ENCODE data around the gene MUC2.

The MUC2 gene

DNA sequence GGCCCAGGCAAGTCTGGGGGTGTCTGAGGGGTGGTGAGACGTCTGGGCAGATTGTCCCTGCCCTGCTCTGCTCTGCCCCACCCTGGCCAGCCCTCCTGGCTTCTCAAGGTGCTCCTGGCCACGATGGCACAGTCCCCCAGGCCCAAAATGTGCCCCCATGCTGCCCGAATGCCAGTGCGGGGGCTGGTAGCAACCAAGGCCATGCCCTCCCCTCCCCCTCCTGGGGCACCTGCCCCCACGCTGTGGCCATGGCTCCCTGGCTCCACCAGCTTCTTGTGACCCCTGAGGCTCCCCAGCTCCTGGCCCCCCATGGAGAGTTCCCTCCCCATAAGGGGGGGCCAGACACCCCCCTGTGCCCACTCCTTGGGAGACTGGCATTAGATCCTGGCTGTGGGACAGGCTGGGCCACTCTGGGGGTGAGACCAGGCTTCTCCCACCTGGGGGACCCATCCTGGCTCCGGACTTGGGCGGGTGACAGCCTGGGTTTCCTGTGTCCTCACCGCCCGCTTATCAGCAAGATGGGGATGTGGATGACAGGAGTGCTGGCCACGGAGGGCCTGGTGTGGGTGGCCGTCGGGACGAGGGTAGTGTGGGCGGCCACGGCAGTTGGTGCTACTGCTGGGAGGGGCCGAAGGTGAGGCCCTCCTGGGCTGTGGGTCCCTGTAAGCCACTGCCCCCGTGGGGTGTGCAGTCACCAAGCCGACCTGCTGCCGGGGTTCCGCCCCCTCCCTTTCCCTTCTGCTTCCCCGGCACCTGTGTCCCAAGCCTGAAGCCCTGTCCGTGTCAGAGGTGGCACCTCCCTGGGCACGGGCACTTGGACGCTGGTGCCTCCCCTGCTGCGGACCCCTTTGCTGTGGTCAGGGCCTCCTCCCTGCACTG, 22.3 kb upstream of the MUC2 start:
- DNase-seq: no peak

DNA sequence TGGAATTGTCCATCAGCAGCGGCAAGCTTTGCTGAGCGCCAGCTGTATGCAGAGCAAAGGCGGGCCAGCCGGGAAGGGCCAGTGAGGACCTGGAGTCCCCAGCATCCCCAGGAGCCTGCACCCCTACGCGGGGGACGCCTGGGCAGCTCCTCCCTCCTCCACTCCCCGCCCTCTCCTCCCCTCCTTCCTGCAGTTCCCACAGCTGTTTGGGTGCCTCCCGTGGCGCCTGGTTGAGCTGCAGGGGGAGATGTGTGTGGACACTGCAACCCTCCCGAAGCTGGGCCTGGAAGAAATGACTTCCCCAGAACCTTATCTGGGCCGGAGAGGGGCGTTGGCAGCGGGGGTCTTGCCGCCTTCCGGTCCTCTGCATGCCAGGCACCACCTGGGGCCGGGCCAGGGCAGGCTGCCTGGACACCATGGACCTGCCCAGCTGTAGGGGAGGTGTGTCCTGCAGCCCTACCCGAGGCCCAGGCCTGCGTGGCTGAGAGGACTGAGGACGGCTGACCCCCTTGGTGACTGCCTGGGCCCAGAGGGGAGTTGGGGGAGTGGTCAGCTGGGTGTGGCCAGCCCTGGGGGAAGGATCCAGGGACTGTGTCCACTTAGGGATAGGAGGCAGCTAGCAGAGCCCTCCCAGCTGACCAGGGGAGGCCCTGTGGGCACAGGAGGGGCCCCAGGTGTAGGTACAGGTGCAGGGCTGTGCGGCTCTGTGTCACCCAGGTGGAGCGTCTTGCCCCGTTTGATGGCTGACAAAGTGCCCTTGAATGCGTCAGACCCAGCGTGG, 21.4 kb upstream of the MUC2 start:
- no peak for DNase-seq

DNA sequence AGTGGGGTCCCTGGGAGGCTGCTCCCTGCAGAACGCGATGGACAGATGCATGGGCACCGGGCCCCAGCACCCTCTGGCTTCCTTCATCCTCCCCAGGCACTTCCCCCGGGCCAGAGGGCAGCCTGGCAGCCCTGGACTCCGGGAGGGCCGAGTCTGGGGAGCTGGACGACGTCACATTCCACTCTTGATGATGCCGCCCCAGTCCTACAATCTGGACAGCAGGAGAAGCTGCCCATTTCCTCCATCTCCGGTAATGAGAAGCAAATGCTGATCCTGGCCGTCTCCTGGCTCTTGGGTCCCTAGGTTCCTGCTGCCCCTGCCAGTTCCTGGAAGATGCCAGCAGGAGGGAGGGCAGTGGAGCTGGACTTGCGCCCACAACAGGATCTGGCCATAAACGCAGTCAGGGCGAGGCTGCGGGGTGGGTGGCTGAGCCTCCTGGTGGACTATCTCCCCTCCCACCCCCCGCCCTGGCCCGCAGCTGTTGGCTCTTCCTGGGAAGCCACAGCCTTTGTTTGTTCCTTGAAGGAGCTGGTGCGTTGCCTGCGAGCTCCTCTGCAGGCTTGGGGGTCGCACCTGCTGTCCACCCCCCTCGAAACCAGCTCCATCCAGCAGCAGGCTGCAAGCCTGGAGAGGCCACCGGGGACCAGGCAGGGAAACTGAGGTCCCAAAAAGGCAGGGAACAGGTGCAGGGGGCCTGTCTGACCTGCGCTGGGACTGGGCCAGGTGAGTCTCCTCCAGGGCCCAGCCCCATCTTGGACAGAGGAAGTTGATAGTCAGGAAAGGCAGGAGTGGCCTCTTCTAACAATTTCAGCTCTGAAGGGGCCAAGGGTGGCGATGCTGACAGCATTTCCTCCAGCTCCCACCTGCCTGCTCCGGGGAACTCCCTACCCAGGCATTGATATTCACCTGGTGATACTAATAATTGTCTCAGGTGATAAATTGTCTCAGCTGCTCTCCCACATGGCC, 20.2 kb upstream of the MUC2 start:
- no peak for DNase-seq

DNA sequence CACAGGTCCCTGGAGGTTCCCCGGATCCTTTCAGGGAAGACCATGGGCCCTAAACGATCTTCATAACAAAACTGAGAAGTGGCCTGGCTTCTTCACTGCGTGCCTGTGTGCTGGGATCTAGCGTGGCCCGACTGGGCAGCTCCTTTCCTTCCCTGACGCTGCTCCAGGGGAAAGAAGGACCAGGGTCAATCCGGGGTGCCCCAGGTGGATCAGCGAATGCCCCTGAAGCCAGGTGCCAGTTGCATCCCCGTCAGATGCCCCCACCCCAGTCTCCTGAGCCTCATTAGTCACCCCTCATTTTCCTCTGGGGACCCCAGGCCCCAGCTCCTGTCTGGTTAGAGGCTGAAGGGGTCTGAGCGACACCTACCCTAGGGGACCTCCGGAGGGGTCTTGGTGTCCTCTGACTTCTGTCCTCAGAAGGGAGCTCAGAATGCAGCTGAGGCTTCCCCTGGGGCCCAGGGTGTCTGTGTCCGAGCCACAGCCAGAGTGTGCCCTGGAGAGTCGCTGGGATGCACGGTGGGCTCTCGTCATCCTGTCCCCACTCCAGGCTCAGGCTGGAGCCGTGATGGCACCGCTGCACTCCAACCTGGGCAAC, 19.5 kb upstream of the MUC2 start:
- DNase-seq: no peak

DNA sequence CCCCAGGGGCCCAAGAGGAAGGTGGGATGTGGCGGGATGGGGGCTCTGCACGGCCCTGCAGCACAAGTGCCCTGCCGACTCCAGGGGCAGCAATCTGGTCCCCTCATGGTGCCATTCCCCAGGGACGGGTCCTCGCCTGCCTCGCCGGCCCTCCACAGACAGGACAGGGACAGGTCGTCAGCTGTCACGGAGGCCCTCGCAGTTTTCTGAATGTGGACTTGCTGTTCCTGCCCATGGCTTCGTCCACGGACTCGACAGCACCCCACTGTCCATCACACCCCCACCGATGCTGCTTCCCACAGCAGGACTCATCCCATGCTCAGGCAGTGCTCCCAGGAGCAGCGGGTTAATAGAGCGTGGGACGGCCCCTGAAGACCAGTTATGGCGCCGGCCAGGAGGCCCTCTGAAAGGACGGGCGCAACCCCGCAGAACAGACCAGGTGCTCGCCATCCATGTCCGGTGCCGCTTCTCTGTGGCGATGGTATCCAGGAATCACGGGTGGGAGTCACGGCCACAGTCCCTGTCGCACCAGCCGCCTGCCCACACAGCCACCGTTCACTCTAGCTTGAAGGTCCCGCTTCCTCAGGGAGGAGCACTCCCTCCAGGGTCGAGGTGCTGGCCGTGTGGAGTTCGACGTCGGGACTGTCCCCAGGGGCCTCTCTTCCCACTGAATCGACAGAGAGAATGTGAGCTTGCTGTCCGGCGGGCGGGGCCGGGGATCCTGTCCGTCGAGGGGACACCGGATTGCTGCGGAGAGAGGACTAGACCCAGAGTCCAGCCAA, 18.5 kb upstream of the MUC2 start:
- no peak for DNase-seq

DNA sequence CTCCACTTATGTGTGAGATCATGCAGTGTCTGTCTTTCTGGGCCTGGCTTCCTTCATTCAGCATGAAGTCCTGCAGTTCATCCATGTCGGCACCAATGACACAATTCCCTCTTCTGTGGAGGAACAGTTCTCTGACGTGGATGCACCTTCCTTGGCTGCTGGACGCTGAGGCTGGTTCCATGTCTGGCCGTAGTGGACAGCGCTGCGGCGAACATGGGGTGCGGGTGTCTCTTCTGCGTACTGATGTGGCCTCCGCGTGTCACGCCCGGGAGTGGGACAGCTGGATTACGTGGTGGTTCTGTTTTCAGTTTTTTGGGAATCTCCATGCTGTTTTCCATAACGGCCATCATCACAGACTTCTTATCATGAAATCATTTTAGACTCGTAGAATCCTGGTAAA, 16.9 kb upstream of the MUC2 start:
- DNase-seq: no peak

DNA sequence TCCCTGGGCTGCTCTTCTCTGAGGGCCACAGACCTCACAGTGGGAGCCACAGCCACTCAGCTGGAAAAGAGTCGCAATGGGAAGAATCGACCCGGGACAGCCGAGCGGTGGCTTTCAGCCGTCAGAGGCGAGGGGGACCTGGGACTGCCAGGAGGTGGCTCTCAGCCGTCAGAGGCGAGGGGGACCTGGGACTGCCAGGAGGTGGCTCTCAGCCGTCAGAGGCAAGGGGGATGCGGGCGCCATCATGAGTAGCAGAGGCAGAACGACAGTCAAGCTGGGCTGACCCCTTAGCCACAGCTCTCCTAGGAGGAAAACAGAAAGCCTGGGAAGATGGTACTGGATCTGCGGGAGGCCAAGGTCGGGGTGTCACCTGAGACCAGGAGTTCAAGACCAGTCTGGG, 14.9 kb upstream of the MUC2 start:
- peak; percentile 5 for DNase-seq

DNA sequence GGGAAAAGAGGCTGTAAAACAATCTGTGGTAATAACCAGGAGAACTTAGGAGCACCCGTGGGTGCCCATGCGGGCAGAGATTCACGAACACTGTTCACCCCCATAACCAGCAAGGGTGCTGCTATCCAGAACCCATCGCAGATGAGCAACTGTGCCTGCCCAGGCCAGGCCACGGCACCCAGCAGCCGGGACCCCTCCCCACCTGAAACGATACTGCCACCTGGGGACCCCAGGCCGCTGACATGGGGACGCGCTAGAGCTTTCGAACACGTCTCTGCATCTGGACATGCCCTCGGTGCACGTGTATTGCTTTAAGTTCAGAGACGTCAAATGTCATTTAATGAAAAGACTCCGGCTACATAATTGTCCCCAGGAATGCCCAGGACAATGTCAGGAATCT, 14.3 kb upstream of the MUC2 start:
- DNase-seq: no peak

DNA sequence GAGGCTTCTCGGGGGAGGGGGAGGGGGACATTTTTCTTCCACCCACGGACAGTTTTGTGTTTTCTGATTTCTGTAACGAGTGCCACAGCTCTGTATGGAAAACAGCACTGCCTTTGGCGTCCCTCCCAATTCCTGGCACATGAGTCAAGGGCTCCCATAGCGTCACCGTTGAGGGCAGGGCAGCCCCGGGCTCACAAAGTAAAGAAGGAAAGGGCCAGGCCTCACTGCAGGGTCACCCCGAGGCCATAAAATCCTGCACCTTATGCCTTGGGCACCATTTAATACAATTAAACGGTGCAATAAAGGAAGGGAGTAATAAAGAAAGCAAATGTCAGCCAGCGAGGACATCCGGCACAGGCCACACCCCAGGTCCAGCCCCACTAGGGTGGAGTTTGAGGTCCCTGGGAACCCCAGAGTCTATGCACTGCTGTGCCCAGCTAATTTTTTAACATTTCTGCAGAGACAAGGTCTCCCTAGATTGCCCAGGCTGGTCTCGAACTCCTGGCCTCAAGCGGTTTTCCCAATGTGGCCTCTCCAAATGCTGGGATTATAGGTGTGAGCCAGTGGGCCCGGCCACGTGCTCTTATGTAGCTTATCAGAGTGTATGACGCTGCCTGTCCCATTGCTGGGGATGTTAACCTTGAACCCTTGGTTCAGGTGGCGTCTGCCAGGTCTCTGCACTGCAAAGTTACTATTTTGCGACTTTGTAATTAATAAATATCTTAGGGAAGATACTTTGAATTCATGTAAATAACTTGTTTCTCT, 13.6 kb upstream of the MUC2 start:
- no peak for DNase-seq

DNA sequence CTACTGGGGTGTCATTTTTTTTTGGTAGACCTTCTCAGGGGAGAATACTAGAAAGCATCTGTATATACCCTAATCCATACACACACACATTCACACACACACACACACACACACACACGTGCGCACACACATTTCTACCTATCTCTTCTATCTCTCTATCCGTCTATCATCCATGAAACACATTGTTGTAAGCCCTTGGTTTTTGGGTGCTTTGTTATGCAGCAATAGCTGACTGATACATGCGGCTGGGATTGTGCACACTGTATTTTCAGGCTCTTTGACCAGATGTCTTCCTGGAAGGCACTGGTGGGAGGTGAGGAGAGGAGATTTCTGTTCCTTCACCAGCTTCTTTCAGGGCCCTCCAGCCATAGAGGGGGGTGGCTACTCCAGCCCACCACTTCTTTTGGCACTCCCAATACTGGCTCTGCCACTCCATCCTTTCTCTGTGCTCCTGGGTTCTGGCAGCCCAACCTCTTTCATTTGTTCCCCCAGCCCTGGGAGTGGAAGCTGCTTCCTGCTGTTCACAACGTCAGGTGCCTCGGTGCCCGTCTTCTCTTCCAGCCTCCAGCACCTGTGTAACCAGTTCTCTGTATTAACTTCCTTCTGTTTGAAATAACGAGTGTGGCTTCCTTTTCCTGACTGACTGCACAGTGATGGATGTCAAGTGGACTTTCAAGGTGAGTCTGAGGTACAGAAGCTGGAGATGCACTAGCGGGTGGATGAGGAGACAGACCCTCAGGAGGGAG, 12.4 kb upstream of the MUC2 start:
- no peak for DNase-seq

DNA sequence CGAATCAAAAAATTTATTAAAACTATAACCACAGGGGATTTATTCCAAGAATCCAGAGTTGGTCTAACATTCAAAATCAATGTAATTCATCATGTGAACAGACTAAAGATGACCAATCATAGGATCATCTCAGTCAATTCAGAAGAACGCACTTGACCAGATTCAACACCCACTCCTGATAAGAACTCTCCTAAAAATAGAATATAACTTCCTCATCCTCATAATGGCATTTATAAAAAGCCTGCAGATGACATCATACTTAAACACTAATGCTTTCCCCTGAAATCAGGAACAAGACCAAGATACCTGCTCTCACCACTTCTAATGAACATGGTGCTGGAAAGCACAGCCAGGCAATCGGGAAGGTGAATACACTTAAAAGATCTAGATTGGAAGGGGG, 10.5 kb upstream of the MUC2 start:
- no peak for DNase-seq

DNA sequence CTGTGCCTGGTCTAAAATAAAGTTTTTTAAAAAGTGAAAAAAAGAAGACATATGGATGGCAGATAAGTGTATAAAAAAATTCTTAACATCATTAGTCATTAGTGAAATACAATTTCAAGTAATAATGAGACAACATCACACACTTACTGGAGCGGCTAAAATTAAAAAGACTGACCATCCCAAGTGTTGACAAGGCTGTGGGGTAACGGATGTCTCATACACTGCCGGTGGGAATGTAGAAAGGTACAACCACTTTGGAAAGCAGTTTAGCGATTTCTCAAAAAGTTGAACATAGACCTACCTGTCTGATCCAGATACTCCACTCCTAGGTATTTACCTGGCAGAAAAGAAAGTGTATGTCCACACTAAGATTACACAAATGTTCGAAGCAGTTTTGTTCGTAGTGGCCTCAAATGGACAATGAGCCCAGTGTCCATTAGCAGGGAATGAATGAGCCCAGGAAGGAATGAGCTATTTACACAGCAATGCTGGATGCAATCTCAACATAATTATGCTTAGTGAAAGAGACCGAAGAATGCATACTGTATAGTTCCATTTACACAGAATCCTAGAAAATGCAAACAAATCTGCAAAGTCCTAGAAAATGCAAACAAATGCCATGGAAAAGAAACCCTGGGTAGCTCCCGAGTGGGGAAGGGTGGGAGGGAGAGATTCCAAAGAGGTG, 6.7 kb upstream of the MUC2 start:
- no peak for DNase-seq

DNA sequence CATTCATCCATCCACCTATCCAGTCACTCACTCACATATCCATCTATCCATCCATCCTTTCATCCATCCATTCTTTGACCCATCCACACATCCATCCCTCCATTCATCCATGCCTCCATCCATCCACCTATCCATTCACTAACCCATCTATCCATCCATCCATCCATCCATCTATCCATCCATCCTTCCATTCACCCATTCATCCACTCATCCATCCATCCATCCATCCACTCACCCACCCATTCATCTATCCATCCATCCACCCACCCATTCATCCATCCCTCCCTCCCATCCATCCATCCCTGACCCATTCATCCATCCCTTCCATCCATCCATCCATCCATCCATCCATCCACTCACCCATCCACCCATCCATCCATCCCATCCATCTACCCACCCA, 4.9 kb upstream of the MUC2 start:
- DNase-seq: no peak

DNA sequence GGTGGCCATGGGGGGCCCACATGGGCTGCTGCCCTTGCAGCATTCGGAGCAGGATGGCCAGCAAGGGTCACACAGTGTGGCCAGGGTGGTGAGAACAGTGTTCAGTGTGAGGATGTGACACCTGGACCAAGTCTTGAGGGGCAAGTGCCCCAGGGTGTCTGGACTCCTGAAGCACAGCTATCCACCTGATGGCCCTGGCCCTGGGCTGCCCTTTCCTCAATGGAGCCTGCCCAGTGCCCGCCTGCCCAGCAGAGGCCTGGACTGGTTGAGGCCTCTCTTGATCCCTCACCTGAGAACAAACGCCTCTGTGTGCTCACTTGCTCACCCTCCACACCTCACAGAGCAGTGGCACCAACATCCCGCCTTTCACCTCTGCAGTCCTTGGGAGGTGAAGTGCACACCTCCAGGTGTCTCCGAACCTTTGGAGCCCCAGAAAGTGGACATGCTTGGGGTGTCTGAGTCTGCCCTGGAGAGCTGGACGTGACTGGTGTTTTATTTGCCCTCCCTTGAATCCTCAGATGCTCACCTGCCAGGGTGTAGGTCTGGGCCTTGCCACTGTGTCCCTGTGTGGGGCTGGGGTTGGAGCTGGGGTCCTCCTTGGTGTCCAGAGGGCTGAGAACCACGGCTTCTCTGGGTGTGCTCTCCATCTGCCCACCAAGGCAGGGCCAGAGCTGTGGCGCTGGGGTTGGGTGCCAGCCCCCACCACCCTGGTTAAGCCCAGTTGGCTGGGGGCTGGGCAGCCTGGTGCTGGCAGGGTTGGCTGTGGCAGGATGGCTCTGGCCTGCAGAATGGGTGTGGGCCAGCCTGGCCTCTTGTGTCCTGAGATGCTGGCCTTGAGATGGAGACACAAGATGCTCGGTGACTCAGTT, 3.8 kb upstream of the MUC2 start:
- DNase-seq: no peak

DNA sequence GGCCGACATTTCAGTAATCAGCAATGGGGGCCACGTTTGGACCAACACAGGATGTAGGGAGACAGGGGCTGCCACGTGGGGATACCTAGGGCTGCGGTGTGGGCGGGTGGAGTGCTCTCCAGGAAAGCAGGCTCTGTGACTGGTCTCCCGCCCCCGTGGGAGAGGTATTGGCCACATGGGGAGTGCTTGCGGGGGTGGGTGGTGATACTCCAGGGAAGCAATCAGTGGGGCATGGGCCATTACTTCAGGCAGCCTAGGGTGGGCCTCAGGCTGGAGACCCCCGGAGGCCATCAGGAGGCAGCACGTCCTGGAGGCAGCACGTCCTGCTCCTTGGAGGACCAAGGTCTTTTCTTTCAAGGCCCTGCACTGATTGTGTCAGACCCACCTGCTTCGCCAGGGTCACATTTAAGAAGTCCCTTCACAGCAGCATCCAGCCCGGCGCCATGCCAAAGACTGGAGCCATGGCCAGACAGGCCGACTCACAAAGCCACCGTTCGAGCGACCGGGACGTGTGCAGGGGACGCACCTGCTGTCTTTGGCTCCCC, 3.0 kb upstream of the MUC2 start:
- no peak for DNase-seq

DNA sequence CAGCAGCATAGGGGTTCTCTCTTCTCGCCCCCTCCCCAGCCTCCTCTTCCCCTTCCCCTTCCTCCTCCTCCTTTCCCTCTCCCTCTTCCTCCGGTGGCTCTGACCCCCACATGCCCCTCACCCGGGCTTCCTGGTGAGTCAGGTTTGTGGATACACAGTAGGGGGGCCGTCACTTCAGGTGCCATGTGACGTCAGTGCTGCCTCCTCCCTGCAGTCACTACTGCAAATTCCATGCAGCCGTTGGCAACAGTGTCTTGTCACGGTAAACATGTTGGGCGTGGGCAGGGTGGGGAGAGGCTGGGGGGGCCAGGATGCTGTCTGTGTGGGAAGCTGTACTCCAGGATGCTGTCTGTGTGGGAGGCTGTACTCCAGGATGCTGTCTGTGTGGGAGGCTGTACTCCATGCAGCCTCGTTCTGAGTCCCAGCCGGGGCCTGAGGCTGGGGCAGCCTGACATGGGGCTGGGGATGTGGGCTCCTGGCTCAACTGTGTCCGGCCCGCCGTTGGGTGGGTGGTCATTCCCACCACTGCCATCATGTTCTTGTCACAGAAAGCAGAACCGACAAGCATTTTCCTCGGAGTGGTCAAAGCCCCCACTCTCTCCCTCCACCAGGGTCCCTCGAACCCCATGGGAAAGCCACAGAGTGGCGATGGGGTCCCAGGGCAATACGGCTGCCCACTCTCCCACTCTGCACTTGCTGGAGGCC, 2.4 kb upstream of the MUC2 start:
- no peak for DNase-seq

DNA sequence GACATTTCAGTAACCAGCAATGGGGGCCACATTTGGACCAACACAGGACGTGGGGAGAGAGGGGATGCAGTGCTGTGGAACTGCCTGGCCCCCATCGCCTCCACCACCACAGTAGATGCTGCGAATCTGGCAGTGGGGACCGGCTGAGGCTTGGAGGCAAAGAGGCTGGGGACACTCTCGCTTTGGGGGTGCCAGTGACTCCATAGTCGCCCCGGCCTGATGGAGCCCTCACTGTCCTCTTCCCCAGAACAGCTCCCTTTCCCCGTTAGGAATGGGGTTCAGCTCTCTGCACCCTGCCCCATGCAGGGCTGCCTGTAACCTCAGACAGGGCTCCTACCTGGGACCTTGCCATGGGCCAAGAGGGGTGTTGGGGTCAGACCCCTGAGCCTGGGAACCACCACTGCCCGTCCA, 1.8 kb upstream of the MUC2 start:
- no peak for DNase-seq

DNA sequence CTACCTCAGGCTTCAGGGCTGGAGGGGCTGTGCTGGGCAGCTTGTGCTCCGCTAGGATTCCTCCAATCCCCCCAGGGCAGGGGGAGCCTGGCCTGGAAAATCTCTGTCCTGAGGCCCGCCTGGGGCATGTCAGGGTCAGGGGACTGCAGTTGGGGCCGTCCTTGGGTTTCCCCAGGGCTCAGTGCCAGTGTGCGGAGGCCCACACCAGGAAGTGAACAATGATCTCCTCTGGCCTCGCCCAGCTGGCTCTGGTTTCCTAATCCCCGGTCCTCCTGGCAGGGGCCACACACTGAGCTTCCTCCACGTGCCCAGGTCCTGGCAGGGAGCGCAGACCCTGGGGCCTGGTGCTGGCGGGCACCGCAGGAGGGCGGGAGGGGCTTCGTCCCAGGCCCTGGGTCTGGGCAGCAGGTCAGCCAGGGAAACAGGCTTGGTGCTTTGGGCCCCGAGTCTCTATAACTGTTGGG, 1.4 kb upstream of the MUC2 start:
- DNase-seq: no peak

Data from retina (tissue), 1 donor.